Right cardiac atrium (tissue), 5 donors: ENCODE data around the gene GTPBP8. TPM values are rescaled to one million over a fixed set of nuclear protein-coding genes. Genes with fewer than 3 reads are reported as not detected.
A peak's percentile ranks its signal among the peaks of the same experiment; 100 is the strongest.

Experiments used
- ATAC-seq, 2 donors: fragments of 200-7000 bp; cut with Tn5 transposase; one replicate each; pipeline versions ENCODE4 v1.8.0 to v1.9.1; 2020; ENCODE audit warnings: moderate library complexity in 2 of 2, mild to moderate bottlenecking in 1 of 2
- DNase-seq, 3 donors: peaks; one replicate each; pipeline ENCODE4 v3.0.0-alpha.2; 2020
- H3K27ac ChIP-seq: one replicate; pipeline ENCODE4 v1.5.1; 2013; ENCODE audit warnings: mild to moderate bottlenecking, low read length, control low read depth, moderate library complexity
- H3K27me3 ChIP-seq: one replicate; pipeline ENCODE4 v1.6.1; 2013; ENCODE audit not compliant: control insufficient read depth, insufficient read depth
- H3K4me1 ChIP-seq: one replicate; pipeline ENCODE4 v1.6.1; 2013; ENCODE audit warnings: low read length; ENCODE audit not compliant: control insufficient read depth, insufficient read depth
- H3K4me3 ChIP-seq: one replicate; pipeline ENCODE4 v1.5.1; 2013; ENCODE audit warnings: low read length, control low read depth
- H3K9me3 ChIP-seq: one replicate; pipeline ENCODE4 v1.6.1; 2013; ENCODE audit warnings: low read length; ENCODE audit not compliant: control insufficient read depth
- WGBS: extraction: QIAGEN DNeasy Blood & Tissue Kit; methylation state at CpG from one replicate; pipeline ENCODE4 v1.1.7; 2013; 5-methylcytosine and 5-hydroxymethylcytosine counted together
- intact Hi-C, 4 donors: fragments of 100-400 bp; cut with DNase I; formaldehyde crosslinking; loops; one replicate each; pipeline versions ENCODE4 v1.11.0 to v1.14.0; 2022 to 2023
- polyA plus RNA-seq: library from polyadenylated mRNA; stranded (reverse); fragments of 200-250 nt; gene quantifications from one replicate; pipeline ENCODE4 v1.2.3, GENCODE V29; 2013
- total RNA-seq, 4 donors: library from RNA; stranded (reverse); fragmentation: NEBNext Ultra II Directional; extraction: Animal tissue kit (Norgen Biotek cat#: 25700); gene quantifications; one replicate each; pipeline ENCODE4 v1.2.1, GENCODE V29; 2021
- donor health status: healthy with polysubstance abuse.
- donor health status: DM: no; HTN: yes; CAD: no.
- donor health status: DM: no; HTN: no; CAD: no.
- donor health status: DM: no; HTN: yes; CAD: no; lungs with severe emphysema.
- donor health status: DM: yes; HTN: yes; CAD: no.

The GTPBP8 gene
- total and polyA plus RNA-seq, 5 donors, result 12.6 to 20.7 (median 19.4) TPM

GRCh38 chr3:112973325-112974177 is 17.2 kb upstream of the GTPBP8 start:
- H3K27ac ChIP-seq, result no peak overlapping the region
- no peak for ATAC-seq
- H3K4me3 ChIP-seq, result peak overlapping the region; percentile 23
- WGBS, result 63% methylated on average over 5 of the region's 5 CpGs
- intact Hi-C loops, result loop anchor here in 2 of 4 donors (10.0 kb wide), 1 partner anchor 239 kb away; no protein-coding TSS in a partner anchor
- DNase-seq, result no peak
- no peaks in the 10 kb centered on the region for H3K27me3 ChIP-seq
- H3K9me3 ChIP-seq, result no peaks in the 10 kb centered on the region
- no peaks in the 10 kb centered on the region for H3K4me1 ChIP-seq

GRCh38 chr3:112974178-112974517 is 16.6 kb upstream of the GTPBP8 start:
- WGBS, result 82% methylated on average over 2 of the region's 2 CpGs
- intact Hi-C loops, result loop anchor here in 2 of 4 donors (10.0 kb wide), 1 partner anchor 239 kb away; no protein-coding TSS in a partner anchor
- Histone ChIP-seq H3K27ac (no peak overlapping the region), H3K9me3 (no peaks in the 10 kb centered on the region), H3K4me3 (no peak overlapping the region), H3K4me1 (no peaks in the 10 kb centered on the region), H3K27me3 (no peaks in the 10 kb centered on the region)
- no peak for ATAC-seq
- no peak for DNase-seq

- intact Hi-C loops, result loop anchor here in 2 of 4 donors (5.0 to 10.0 kb wide), 2 partner anchors 240 to 333 kb away; partner anchors contain the start of gene CCDC80 (in 1 of the 2)
- 48% methylated on average over 5 of the region's 5 CpGs for WGBS
- ATAC-seq (peak; percentile 33 to 44), DNase-seq (no peak)
- H3K4me1 ChIP-seq, result no peaks in the 10 kb centered on the region
- H3K4me3 ChIP-seq, result peak within 1 kb of the TSS; percentile 18
- H3K9me3 ChIP-seq, result no peaks in the 10 kb centered on the region
- no peaks in the 10 kb centered on the region for H3K27me3 ChIP-seq
- H3K27ac ChIP-seq, result no peak within 1 kb of the TSS
Observed at GRCh38 chr3:112974894-112975293, 15.9 kb upstream of the GTPBP8 start, which contains the start of gene CD200R1. Gene CD200R1 (minus strand): TSS chr3:112975103. CDS start chr3:112974857, 246 bp downstream.

- DNase-seq (no peak), ATAC-seq (no peak)
- no peaks in the 10 kb centered on the region for H3K9me3 ChIP-seq
- H3K27ac ChIP-seq, result no peak overlapping the region
- H3K4me3 ChIP-seq, result no peak overlapping the region
- H3K4me1 ChIP-seq, result no peaks in the 10 kb centered on the region
- no peaks in the 10 kb centered on the region for H3K27me3 ChIP-seq
- intact Hi-C loops, result loop anchor here in 2 of 4 donors (5.0 to 10.0 kb wide), 2 partner anchors 241 to 334 kb away; partner anchors contain the start of gene CCDC80 (in 1 of the 2)
Observed at GRCh38 chr3:112976001-112976400, 14.8 kb upstream of the GTPBP8 start.

GRCh38 chr3:112976953-112977352 is 13.8 kb upstream of the GTPBP8 start:
- Histone ChIP-seq H3K4me1 (no peaks in the 10 kb centered on the region), H3K27ac (no peak overlapping the region), H3K4me3 (no peak overlapping the region), H3K27me3 (no peaks in the 10 kb centered on the region), H3K9me3 (no peaks in the 10 kb centered on the region)
- ATAC-seq (no peak), DNase-seq (no peak)
- 79% methylated on average over 2 of the region's 2 CpGs for WGBS
- intact Hi-C loops, result loop anchor here in 2 of 4 donors (5.0 to 10.0 kb wide), 2 partner anchors 242 to 335 kb away; partner anchors contain the start of gene CCDC80 (in 1 of the 2)

- intact Hi-C loops, result loop anchor here in 2 of 4 donors (5.0 to 10.0 kb wide), 2 partner anchors 245 to 337 kb away; partner anchors contain the start of gene CCDC80 (in 1 of the 2)
- DNase-seq (no peak), ATAC-seq (no peak)
- H3K27ac ChIP-seq, result no peak overlapping the region
- no peaks in the 10 kb centered on the region for H3K9me3 ChIP-seq
- WGBS, result 71% methylated on average over 1 of the region's 1 CpG
- no peaks in the 10 kb centered on the region for H3K27me3 ChIP-seq
- no peaks in the 10 kb centered on the region for H3K4me1 ChIP-seq
- no peak overlapping the region for H3K4me3 ChIP-seq
Observed at GRCh38 chr3:112979244-112979832, 11.4 kb upstream of the GTPBP8 start.

DNA sequence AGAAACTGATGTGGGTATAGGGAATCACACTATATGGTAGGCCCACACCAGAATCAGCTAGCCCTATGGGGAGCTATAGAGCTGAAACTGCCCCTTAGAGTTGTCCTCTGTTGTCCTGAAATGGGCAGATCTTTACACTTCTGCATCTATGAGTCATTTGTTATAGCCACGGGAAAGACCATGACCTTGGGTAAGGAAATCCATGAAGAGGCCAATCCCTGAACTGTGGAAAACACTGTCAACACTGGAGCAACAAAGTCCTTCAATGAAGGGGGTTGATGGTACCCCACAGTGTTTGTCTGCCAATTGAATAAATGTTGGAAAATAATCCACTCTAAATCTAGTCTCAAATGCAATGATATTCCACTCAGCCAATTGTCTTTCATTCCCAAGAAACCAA is 10.7 kb upstream of the GTPBP8 start:
- peaks cover 2% of the 10 kb centered on the region for H3K4me1 ChIP-seq
- H3K9me3 ChIP-seq, result no peaks in the 10 kb centered on the region
- no peak overlapping the region for H3K4me3 ChIP-seq
- intact Hi-C loops, result loop anchor here in 3 of 4 donors (5.0 to 10.0 kb wide), 3 partner anchors 335 to 395 kb away; partner anchors contain the start of gene CCDC80 (in 3 of the 3)
- DNase-seq (no peak), ATAC-seq (no peak)
- H3K27me3 ChIP-seq, result no peaks in the 10 kb centered on the region
- H3K27ac ChIP-seq, result no peak overlapping the region
- 32% methylated on average over 1 of the region's 1 CpG for WGBS

GRCh38 chr3:112982710-112983109 is 8.1 kb upstream of the GTPBP8 start:
- ATAC-seq (no peak), DNase-seq (no peak)
- Histone ChIP-seq H3K9me3 (no peaks in the 10 kb centered on the region), H3K4me1 (peaks cover 2% of the 10 kb centered on the region), H3K27ac (no peak overlapping the region), H3K4me3 (no peak overlapping the region), H3K27me3 (no peaks in the 10 kb centered on the region)
- intact Hi-C loops, result loop anchor here in 3 of 4 donors (5.0 to 10.0 kb wide), 3 partner anchors 338 to 398 kb away; partner anchors contain the start of gene CCDC80 (in 3 of the 3)
- WGBS, result 23% methylated on average over 1 of the region's 1 CpG

DNA sequence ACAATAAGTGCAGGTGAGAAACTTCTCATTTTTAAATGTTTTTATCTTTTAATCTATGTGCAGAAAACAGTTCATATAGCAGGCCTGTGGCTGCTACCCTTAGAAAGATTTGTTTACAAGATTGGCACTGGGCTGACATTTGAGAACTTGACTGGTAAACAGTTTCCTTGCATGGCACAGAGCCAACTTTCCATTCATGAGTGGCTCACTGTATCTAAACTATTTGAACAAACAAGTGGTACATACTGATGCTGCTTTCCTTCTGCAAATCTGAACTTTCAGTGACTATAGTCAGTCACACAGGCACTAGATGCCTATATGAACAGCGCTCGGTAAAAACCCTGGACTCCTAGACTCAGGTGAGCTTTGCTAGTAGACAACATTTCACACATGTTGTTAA is 6.3 kb upstream of the GTPBP8 start:
- H3K9me3 ChIP-seq, result no peaks in the 10 kb centered on the region
- no peaks in the 10 kb centered on the region for H3K27me3 ChIP-seq
- no peak overlapping the region for H3K27ac ChIP-seq
- DNase-seq (no peak), ATAC-seq (no peak)
- WGBS, result 85% methylated on average over 2 of the region's 2 CpGs
- intact Hi-C loops, result loop anchor here in 3 of 4 donors (5.0 to 10.0 kb wide), 3 partner anchors 340 to 400 kb away; partner anchors contain the start of gene CCDC80 (in 3 of the 3)
- peaks cover 2% of the 10 kb centered on the region for H3K4me1 ChIP-seq
- no peak overlapping the region for H3K4me3 ChIP-seq

DNA sequence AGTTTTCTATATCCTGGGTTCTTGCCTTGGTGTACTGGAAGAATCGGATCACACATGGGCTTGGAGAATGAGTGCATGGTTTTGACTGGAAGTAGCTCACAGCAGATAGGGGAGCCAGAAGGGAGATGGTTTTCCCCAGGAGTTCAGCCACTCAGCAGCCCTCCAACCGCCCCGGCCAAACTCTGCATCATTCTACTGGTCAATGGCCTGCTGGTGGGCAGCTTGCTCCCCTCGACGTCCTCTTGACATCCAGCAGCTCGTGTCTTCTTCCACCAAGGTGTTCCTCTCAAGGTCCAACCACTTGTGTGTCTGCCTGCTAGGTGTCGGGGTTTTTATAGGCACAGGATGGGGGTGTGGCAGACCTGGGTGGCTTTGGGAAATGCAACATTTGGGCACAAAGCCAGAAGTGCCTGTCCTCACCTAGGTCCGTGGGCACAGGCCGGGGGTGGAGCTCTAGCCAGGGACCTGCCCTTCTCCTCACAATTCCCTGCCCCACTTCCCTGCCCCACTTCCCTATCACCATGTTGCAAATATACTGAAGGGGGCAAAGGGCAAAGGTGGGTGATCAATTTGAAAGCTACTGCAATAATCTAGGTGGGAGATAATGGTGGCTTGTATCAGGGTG is 3.0 kb upstream of the GTPBP8 start:
- Histone ChIP-seq H3K27me3 (no peaks in the 10 kb centered on the region), H3K4me3 (no peak overlapping the region), H3K4me1 (peaks cover 2% of the 10 kb centered on the region), H3K27ac (no peak overlapping the region), H3K9me3 (no peaks in the 10 kb centered on the region)
- 91% methylated on average over 9 of the region's 9 CpGs for WGBS
- intact Hi-C loops, result loop anchor here in 3 of 4 donors (10.0 kb wide), 2 partner anchors 343 to 403 kb away; partner anchors contain the start of gene CCDC80 (in 1 of the 3)
- peak in 2 of 3 donors; percentile 27 to 36 for DNase-seq
- ATAC-seq, result no peak
